GM18502 (cell line): ENCODE results near the gene TTLL7.
"Not testable (repeated sequence)": the region's sequence is repeated elsewhere in the genome, so short reads cannot be mapped to it uniquely, and the experiment has no call there.

Source experiments
- ATAC-seq: cut with Tn5 transposase; IDR thresholded peaks from one replicate; pipeline ENCODE4 v1.9.1; 2021; ENCODE audit warnings: mild to moderate bottlenecking; ENCODE audit not compliant: unreplicated experiment, poor library complexity

Gene TTLL7

GRCh38 chr1:83996621-83997020 lies 2.3 kb downstream of the TTLL7 start:
- ATAC-seq = no peak

GRCh38 chr1:83996191-83996590 lies 2.7 kb downstream of the TTLL7 start:
- no peak for ATAC-seq

- ATAC-seq = no peak
These were observed 3.3 kb downstream of the TTLL7 start for GRCh38 chr1:83995649-83996048.

- ATAC-seq = no peak
These were observed 4.8 kb downstream of the TTLL7 start for GRCh38 chr1:83994111-83994510.

- no peak for ATAC-seq
These were observed 8.2 kb downstream of the TTLL7 start for GRCh38 chr1:83990734-83991133.

- ATAC-seq = no peak
These were observed 13.9 kb downstream of the TTLL7 start for GRCh38 chr1:83985048-83985447.

- not testable (repeated sequence) for ATAC-seq
These were observed 15.0 kb downstream of the TTLL7 start for GRCh38 chr1:83983918-83984317.

GRCh38 chr1:83978056-83978455 lies 20.9 kb downstream of the TTLL7 start:
- ATAC-seq = no peak

- no peak for ATAC-seq
These were observed 22.0 kb downstream of the TTLL7 start for GRCh38 chr1:83976920-83977319.

- no peak for ATAC-seq
These were observed 28.1 kb downstream of the TTLL7 start for GRCh38 chr1:83970802-83971201.

GRCh38 chr1:83970114-83970513 lies 28.8 kb downstream of the TTLL7 start:
- no peak for ATAC-seq

GRCh38 chr1:83967336-83967735 lies 31.6 kb downstream of the TTLL7 start:
- no peak for ATAC-seq

- no peak for ATAC-seq
These were observed 34.8 kb downstream of the TTLL7 start for GRCh38 chr1:83964153-83964552.

- ATAC-seq = no peak
These were observed 37.2 kb downstream of the TTLL7 start for GRCh38 chr1:83961571-83962295.

GRCh38 chr1:83960669-83961277 lies 38.2 kb downstream of the TTLL7 start:
- no peak for ATAC-seq

- ATAC-seq = no peak
These were observed 39.0 kb downstream of the TTLL7 start for GRCh38 chr1:83959824-83960498.

- no peak for ATAC-seq
These were observed 40.2 kb downstream of the TTLL7 start for GRCh38 chr1:83958704-83959103.

GRCh38 chr1:83954166-83954823 lies 44.6 kb downstream of the TTLL7 start:
- ATAC-seq = no peak

GRCh38 chr1:83950106-83950661 lies 48.7 kb downstream of the TTLL7 start:
- no peak for ATAC-seq

GRCh38 chr1:83942914-83943313 lies 56.0 kb downstream of the TTLL7 start:
- ATAC-seq = no peak

GRCh38 chr1:83934550-83934949 lies 64.4 kb downstream of the TTLL7 start:
- no peak for ATAC-seq
